SU-DHL-6 (cell line): Measurements from ENCODE around the gene DUSP22.

ENCODE experiments used
- H2AFZ ChIP-seq: fragments of 200-600 bp; sonication (generic); 2 replicates; pipeline ENCODE4 v1.6.1; 2014; ENCODE audit warnings: low read depth, mild to moderate bottlenecking, moderate library complexity, mixed read lengths, antibody characterized with exemption, low read length; ENCODE audit not compliant: severe bottlenecking
- H3F3A ChIP-seq: fragments of 200-600 bp; shearing (Covaris generic); 2 replicates; pipeline ENCODE4 v1.6.0; 2016; ENCODE audit warnings: antibody characterized with exemption, mild to moderate bottlenecking; ENCODE audit not compliant: insufficient read depth
- H3K27ac ChIP-seq: fragments of 200-600 bp; sonication (generic); 2 replicates; pipeline ENCODE4 v1.5.1; 2016; ENCODE audit warnings: low read depth, mild to moderate bottlenecking, low read length, moderate library complexity, mixed read lengths
- H3K27me3 ChIP-seq: fragments of 200-600 bp; sonication (generic), shearing (Covaris generic); 2 replicates; pipeline ENCODE4 v1.6.0; 2014; ENCODE audit warnings: mild to moderate bottlenecking, low read length
- H3K36me3 ChIP-seq: fragments of 200-600 bp; sonication (generic); 2 replicates; pipeline ENCODE4 v1.6.1; 2014; ENCODE audit warnings: mild to moderate bottlenecking, low read length, mixed read lengths
- H3K4me2 ChIP-seq: fragments of 300-600, 200-600 bp; shearing (Covaris generic), sonication (generic); 2 replicates; pipeline ENCODE4 v1.6.0; 2014; ENCODE audit warnings: low read length, low read depth, mild to moderate bottlenecking; ENCODE audit not compliant: poor library complexity, severe bottlenecking
- H3K4me3 ChIP-seq: fragments of 200-600 bp; sonication (generic); 2 replicates; pipeline ENCODE4 v1.5.1; 2014; ENCODE audit warnings: antibody characterized with exemption, low read length, mild to moderate bottlenecking, mixed read lengths; ENCODE audit not compliant: insufficient read depth, poor library complexity, severe bottlenecking
- H3K79me2 ChIP-seq: fragments of 200-600 bp; sonication (generic); 2 replicates; pipeline ENCODE4 v1.6.1; 2014; ENCODE audit warnings: mild to moderate bottlenecking, low read length, moderate library complexity; ENCODE audit not compliant: insufficient read depth
- H3K9ac ChIP-seq: fragments of 200-600 bp; sonication (generic); 2 replicates; pipeline ENCODE4 v1.7.0; 2014; ENCODE audit warnings: mild to moderate bottlenecking, low read length
- H3K9me2 ChIP-seq: fragments of 200-600 bp; sonication (generic); replicated peaks from 2 replicates; pipeline ENCODE4 v1.6.1; 2014; ENCODE audit warnings: low read length; ENCODE audit not compliant: insufficient read depth
- H3K9me3 ChIP-seq: fragments of 200-600 bp; sonication (generic); 2 replicates; pipeline ENCODE4 v1.6.1; 2014; ENCODE audit warnings: low read length, mixed read lengths; ENCODE audit not compliant: insufficient read depth
- H4K20me1 ChIP-seq: fragments of 200-600 bp; sonication (generic); 2 replicates; pipeline ENCODE4 v1.6.1; 2014; ENCODE audit warnings: low read depth, mild to moderate bottlenecking, antibody characterized with exemption, low read length, moderate library complexity, mixed read lengths
- CTCF ChIP-seq: fragments of 200-600 bp; sonication (generic); IDR thresholded peaks from one replicate; pipeline ENCODE4 v1.5.1; 2017; ENCODE audit warnings: antibody characterized with exemption, mild to moderate bottlenecking, low read length, moderate library complexity; ENCODE audit not compliant: insufficient read depth, poor library complexity, severe bottlenecking
- EZH2phosphoT487 ChIP-seq: fragments of 200-600 bp; sonication (generic), shearing (Covaris generic); conservative IDR thresholded peaks from 2 replicates; pipeline ENCODE4 v1.6.1; 2018; ENCODE audit warnings: mild to moderate bottlenecking, antibody characterized with exemption, low read length, moderate library complexity, mixed read lengths

Gene DUSP22

DNA sequence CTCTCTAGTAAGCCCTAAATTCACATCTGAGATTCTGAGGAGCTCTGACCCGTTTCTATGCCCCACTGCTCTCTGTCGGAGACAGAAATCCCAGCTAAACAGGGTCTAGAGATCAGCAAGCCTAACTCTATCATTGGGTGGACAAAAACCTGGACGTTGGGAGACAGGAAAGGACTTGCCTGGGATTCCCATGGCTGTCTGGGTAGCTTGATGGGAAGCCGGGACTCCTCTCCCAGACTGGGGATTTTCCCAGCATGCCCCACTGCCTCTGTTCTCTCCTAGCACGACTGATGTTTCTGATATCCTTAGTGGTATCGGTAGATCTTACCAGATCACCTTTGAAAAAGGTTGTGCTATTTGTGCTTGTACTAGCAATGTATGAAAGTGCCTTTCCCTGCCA, 22.9 kb downstream of the DUSP22 start:
- Histone ChIP-seq H3K27ac (no peak overlapping the region), H3K9ac (no peak overlapping the region), H3K4me2 (no peak overlapping the region), H3K36me3 (no peaks in the 10 kb centered on the region), H3K9me3 (no peaks in the 10 kb centered on the region), H3K4me3 (no peak overlapping the region), H3F3A (no peaks in the 10 kb centered on the region; the same call in 1 of the 2 replicates), H4K20me1 (no peaks in the 10 kb centered on the region), H3K27me3 (no peaks in the 10 kb centered on the region), H3K9me2 (no peaks in the 10 kb centered on the region), H3K79me2 (no peaks in the 10 kb centered on the region), H2AFZ (no peak overlapping the region)
- TF ChIP-seq EZH2phosphoT487, result no peak
- no peak for TF ChIP-seq CTCF

DNA sequence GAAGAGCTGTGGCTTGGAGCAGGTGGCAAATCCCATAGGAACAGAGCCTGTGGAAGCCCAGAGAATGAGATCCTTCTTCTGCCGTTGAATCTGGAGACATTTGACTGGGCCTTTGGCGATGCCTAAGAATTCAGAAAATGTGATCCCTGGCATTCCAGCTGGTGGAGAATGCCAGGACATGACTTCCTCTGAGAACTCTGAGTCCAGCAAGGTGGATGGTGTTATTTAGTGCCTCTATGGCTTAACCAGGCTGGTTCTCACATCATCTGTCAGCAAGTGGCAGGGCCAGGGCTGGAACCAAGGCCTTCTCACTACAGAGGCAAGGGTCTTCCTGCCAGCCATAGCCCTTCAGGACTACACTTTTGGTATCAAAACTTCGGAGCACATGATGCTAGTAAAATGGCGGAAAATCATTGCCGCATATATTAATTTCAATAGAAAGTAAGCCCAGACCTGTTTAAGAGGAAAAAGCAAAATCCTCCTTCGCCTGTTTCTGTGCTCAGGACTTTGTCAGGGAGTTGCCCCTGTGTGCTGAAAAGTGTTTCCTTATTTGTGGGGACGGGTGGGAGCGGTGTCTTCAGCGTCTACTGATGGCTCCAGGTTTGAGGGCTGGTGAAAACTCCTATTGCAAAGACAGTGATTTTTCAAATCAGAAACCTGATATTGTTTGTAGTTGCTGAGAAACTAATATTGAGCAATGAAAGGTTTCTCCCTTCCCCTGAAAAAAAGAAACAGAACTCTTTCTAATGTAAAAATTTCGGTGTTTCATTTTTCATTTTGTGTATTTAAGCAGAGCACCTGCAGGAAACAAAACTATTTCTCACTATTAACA, 23.9 kb downstream of the DUSP22 start:
- Histone ChIP-seq H3K4me3 (no peak overlapping the region), H3K79me2 (no peaks in the 10 kb centered on the region), H4K20me1 (no peaks in the 10 kb centered on the region), H3K36me3 (no peaks in the 10 kb centered on the region), H3K9ac (no peak overlapping the region), H3K9me2 (no peaks in the 10 kb centered on the region), H3K9me3 (no peaks in the 10 kb centered on the region), H3K27ac (no peak overlapping the region), H3K4me2 (no peak overlapping the region), H3K27me3 (no peaks in the 10 kb centered on the region), H2AFZ (no peak overlapping the region), H3F3A (no peaks in the 10 kb centered on the region; the same call in 1 of the 2 replicates)
- TF ChIP-seq CTCF, result no peak
- TF ChIP-seq EZH2phosphoT487, result no peak

- H3K36me3 ChIP-seq, result no peaks in the 10 kb centered on the region
- no peaks in the 10 kb centered on the region for H4K20me1 ChIP-seq
- TF ChIP-seq EZH2phosphoT487 (no peak), CTCF (no peak)
- no peak overlapping the region for H3K9ac ChIP-seq
- H3K79me2 ChIP-seq, result no peaks in the 10 kb centered on the region
- H3K9me3 ChIP-seq, result no peaks in the 10 kb centered on the region
- no peak overlapping the region for H3K27ac ChIP-seq
- no peaks in the 10 kb centered on the region; the same call in 1 of the 2 replicates for H3F3A ChIP-seq
- H3K27me3 ChIP-seq, result no peaks in the 10 kb centered on the region
- H2AFZ ChIP-seq, result no peak overlapping the region
- H3K4me2 ChIP-seq, result no peak overlapping the region
- H3K4me3 ChIP-seq, result no peak overlapping the region
- H3K9me2 ChIP-seq, result no peaks in the 10 kb centered on the region
Measured at GRCh38 chr6:316753-317038, 24.4 kb downstream of the DUSP22 start.
